Kidney (tissue), 2 donors: ENCODE results near the gene GFOD1. TPM values are rescaled to one million over a fixed set of nuclear protein-coding genes. Genes with fewer than 3 reads are reported as not detected.

ENCODE experiments used
- polyA plus RNA-seq: library from polyadenylated mRNA; stranded (reverse); fragments of 350-450 nt; fragmentation: Illumina TruSeq; extraction: RNeasy Lipid Tissue Mini Kit (QIAGEN cat#74804); gene quantifications from one replicate; pipeline ENCODE4 v1.2.3, GENCODE V29; 2014; ENCODE audit warnings: low read depth, low replicate concordance; ENCODE audit not compliant: insufficient read depth
- total RNA-seq: library from RNA; stranded (reverse); fragmentation: NEBNext Ultra II Directional; extraction: Animal tissue kit (Norgen Biotek cat#: 25700); gene quantifications from one replicate; pipeline ENCODE4 v1.2.1, GENCODE V29; 2021
- donor health status: DM: yes; HTN: yes; CAD: no.

Gene GFOD1
- total and polyA plus RNA-seq, 2 donors from 2014 or later, result 2.1 to 14.6 TPM

Other genes with a start within 250 kb of the GFOD1 start
- 12.9 TPM for gene TBC1D7, start 159.1 kb downstream of the GFOD1 start, total RNA-seq
- 39.4 TPM for gene TBC1D7, start 159.1 kb downstream of the GFOD1 start, polyA plus RNA-seq
- 12.0 TPM for gene SIRT5, start 87.0 kb upstream of the GFOD1 start, total RNA-seq
- 16.8 TPM for gene SIRT5, start 87.0 kb upstream of the GFOD1 start, polyA plus RNA-seq
- gene NOL7, start 127.7 kb upstream of the GFOD1 start, total RNA-seq, result 65.1 TPM
- gene NOL7, start 127.7 kb upstream of the GFOD1 start, polyA plus RNA-seq, result 71.5 TPM
- gene RANBP9, start 224.2 kb upstream of the GFOD1 start, total RNA-seq, result 29.0 TPM
- 16.4 TPM for gene RANBP9, start 224.2 kb upstream of the GFOD1 start, polyA plus RNA-seq